Thyroid gland (tissue), 4 donors: ENCODE measurements around the gene SYT9.

Experiments used
- CTCF ChIP-seq, 6 experiments: fragments of 200-600 bp in 3 of 6; fragments of 450-650 bp in 3 of 6; sonication (generic) in 3 of 6; IDR thresholded peaks; one replicate each; pipeline ENCODE4 v1.5.1; 2016 to 2019; ENCODE audit warnings: antibody characterized with exemption in 6 of 6, mild to moderate bottlenecking in 2 of 6, inconsistent platforms in 1 of 6, moderate library complexity in 1 of 6
- POLR2A ChIP-seq, 2 donors: fragments of 450-650 bp; IDR thresholded peaks; one replicate each; pipeline ENCODE4 v1.6.1; 2017; ENCODE audit warnings: antibody characterized with exemption in 2 of 2, mild to moderate bottlenecking in 2 of 2, moderate library complexity in 1 of 2

- TF ChIP-seq POLR2A (IDR thresholded peaks at IDR 0.05) (no peak), CTCF (IDR thresholded peaks at IDR 0.05) (no peak)
These were observed 48.6 kb downstream of the SYT9 start for GRCh38 chr11:7300281-7300680.
